Uterus (tissue), 4 donors: Measurements from ENCODE around the gene KIF27. TPM values are rescaled to one million over a fixed set of nuclear protein-coding genes. Genes with fewer than 3 reads are reported as not detected.

Source experiments
- DNase-seq, 2 donors: peaks; one replicate each; pipeline ENCODE4 v3.0.0-alpha.2; 2019 to 2020
- H3K27ac ChIP-seq, 2 donors: fragments of 200-600 bp; sonication (generic); 1 replicate in 1 of 2; 2 replicates in 1 of 2; pipeline ENCODE4 v1.5.1; 2016 to 2018
- H3K27me3 ChIP-seq, 2 donors: fragments of 200-600 bp; sonication (generic); one replicate each; pipeline ENCODE4 v1.5.1; 2018 to 2019; ENCODE audit warnings: control low read depth in 1 of 2
- H3K36me3 ChIP-seq, 2 donors: fragments of 200-600 bp; sonication (generic); one replicate each; pipeline ENCODE4 v1.5.1; 2019; ENCODE audit warnings: control low read depth in 1 of 2
- H3K4me1 ChIP-seq, 2 donors: fragments of 200-600 bp; sonication (generic); one replicate each; pipeline ENCODE4 v1.5.1; 2018 to 2019; ENCODE audit warnings: control low read depth in 1 of 2
- H3K4me3 ChIP-seq, 2 donors: fragments of 200-600 bp; sonication (generic); 1 replicate in 1 of 2; 2 replicates in 1 of 2; pipeline ENCODE4 v1.5.1; 2018 to 2019; ENCODE audit warnings: mild to moderate bottlenecking in 1 of 2
- H3K9me3 ChIP-seq, 2 donors: fragments of 200-600 bp; sonication (generic); one replicate each; pipeline ENCODE4 v1.5.1; 2019; ENCODE audit warnings: control low read depth in 1 of 2
- CTCF ChIP-seq, 4 experiments: fragments of 200-600 bp in 2 of 4; fragments of 450-650 bp in 2 of 4; sonication (generic) in 2 of 4; IDR thresholded peaks; one replicate each; pipeline ENCODE4 v1.5.1; 2016 to 2019; ENCODE audit warnings: antibody characterized with exemption in 4 of 4, mild to moderate bottlenecking in 2 of 4, moderate library complexity in 1 of 4
- POLR2A ChIP-seq, 2 donors: fragments of 450-650 bp; IDR thresholded peaks; one replicate each; pipeline ENCODE4 v1.6.1; 2016; ENCODE audit warnings: antibody characterized with exemption in 2 of 2, mild to moderate bottlenecking in 1 of 2, moderate library complexity in 1 of 2
- intact Hi-C: fragments of 100-400 bp; cut with DNase I; formaldehyde crosslinking; loops from one replicate; pipeline ENCODE4 v1.15.1; 2023; ENCODE audit warnings: low total_unique reads
- total RNA-seq, 4 donors: library from RNA; depleted of rRNA in 3 of 4; stranded (reverse); fragments of >200 nt in 3 of 4; gene quantifications; one replicate each; pipeline versions ENCODE4 v1.1.0 to v1.2.4, GENCODE V29; 2014 to 2023
- donor health status: DM: yes; HTN: yes; CAD: no.

Gene KIF27
- total RNA-seq, 4 donors from 2014 or later: 4.9 to 23.3 (median 9.6) TPM

- no peak for DNase-seq
- H3K27ac ChIP-seq: no peak overlapping the region
- TF ChIP-seq POLR2A (IDR thresholded peaks at IDR 0.05) (no peak), CTCF (IDR thresholded peaks at IDR 0.05) (no peak)
- no peaks in the 10 kb centered on the region for H3K36me3 ChIP-seq
- H3K4me3 ChIP-seq: no peak overlapping the region
- intact Hi-C loops: loop anchor here (10.0 kb wide), 1 partner anchor 52 kb away; the partner anchor contains the start of genes HNRNPK and RMI1
- no peaks in the 10 kb centered on the region for H3K4me1 ChIP-seq
- H3K9me3 ChIP-seq: no peaks in the 10 kb centered on the region
- no peaks in the 10 kb centered on the region for H3K27me3 ChIP-seq
These were observed 11.6 kb upstream of the KIF27 start for GRCh38 chr9:83932851-83933250.

- DNase-seq: no peak
- H3K27me3 ChIP-seq: no peaks in the 10 kb centered on the region
- H3K36me3 ChIP-seq: no peaks in the 10 kb centered on the region
- H3K27ac ChIP-seq: no peak overlapping the region
- no peaks in the 10 kb centered on the region for H3K4me1 ChIP-seq
- intact Hi-C loops: loop anchor here (10.0 kb wide), 1 partner anchor 53 kb away; the partner anchor contains the start of genes HNRNPK and RMI1
- no peak overlapping the region for H3K4me3 ChIP-seq
- no peaks in the 10 kb centered on the region for H3K9me3 ChIP-seq
- no peak for TF ChIP-seq CTCF (IDR thresholded peaks at IDR 0.05)
- no peak for TF ChIP-seq POLR2A (IDR thresholded peaks at IDR 0.05)
These were observed 10.8 kb upstream of the KIF27 start for GRCh38 chr9:83932011-83932410.

- TF ChIP-seq CTCF (IDR thresholded peaks at IDR 0.05) (no peak), POLR2A (IDR thresholded peaks at IDR 0.05) (no peak)
- intact Hi-C loops: loop anchor here (10.0 kb wide), 1 partner anchor 54 kb away; the partner anchor contains the start of genes HNRNPK and RMI1
- H3K36me3 ChIP-seq: no peaks in the 10 kb centered on the region
- H3K4me3 ChIP-seq: no peak overlapping the region
- no peak for DNase-seq
- no peaks in the 10 kb centered on the region for H3K4me1 ChIP-seq
- H3K9me3 ChIP-seq: no peaks in the 10 kb centered on the region
- H3K27ac ChIP-seq: no peak overlapping the region
- no peaks in the 10 kb centered on the region for H3K27me3 ChIP-seq
These were observed 9.6 kb upstream of the KIF27 start for GRCh38 chr9:83930881-83931280.

- TF ChIP-seq CTCF (IDR thresholded peaks at IDR 0.05) (no peak), POLR2A (IDR thresholded peaks at IDR 0.05) (no peak)
- Histone ChIP-seq H3K9me3 (no peaks in the 10 kb centered on the region), H3K27ac (no peak overlapping the region), H3K27me3 (no peaks in the 10 kb centered on the region), H3K4me1 (no peaks in the 10 kb centered on the region), H3K36me3 (no peaks in the 10 kb centered on the region), H3K4me3 (no peak overlapping the region)
- DNase-seq: no peak
- intact Hi-C loops: no loop called here
These were observed 6.4 kb upstream of the KIF27 start for GRCh38 chr9:83927591-83927990.

- peak in 1 of 2 donors; percentile 58 for DNase-seq
These were observed 734 bp downstream of the KIF27 start for GRCh38 chr9:83920469-83920926.

More at GRCh38 chr9:83920469-83920926, 734 bp downstream of the KIF27 start:
- H3K4me1 ChIP-seq: peaks cover 4% of the 10 kb centered on the region in 2 donors
- TF ChIP-seq POLR2A (IDR thresholded peaks at IDR 0.05) (no peak), CTCF (IDR thresholded peaks at IDR 0.05) (peak in 1 of 4 experiments; percentile 28)
- H3K9me3 ChIP-seq: no peaks in the 10 kb centered on the region
- H3K36me3 ChIP-seq: no peaks in the 10 kb centered on the region
- intact Hi-C loops: no loop called here
- peak overlapping the region; percentile 86 to 98 for H3K27ac ChIP-seq
- peak overlapping the region; percentile 43 to 90 for H3K4me3 ChIP-seq
- no peaks in the 10 kb centered on the region for H3K27me3 ChIP-seq
